Activated T-cell treated with anti-CD3 and anti-CD28 coated beads, Interleukin-2, amount 50 U/mL, for 24 hours (primary cell): ENCODE measurements around the gene RPH3AL.

Source experiments
- DNase-seq: peaks from one replicate; pipeline ENCODE4 v3.0.0-alpha.2; 2020
- H3K27ac Mint-ChIP-seq: 2 replicates; pipeline ENCODE4 v1.8.0; 2020; ENCODE audit warnings: mild to moderate bottlenecking, mixed read lengths
- H3K27me3 Mint-ChIP-seq: 2 replicates; pipeline ENCODE4 v1.8.0; 2020; ENCODE audit warnings: mixed read lengths
- H3K36me3 Mint-ChIP-seq: 2 replicates; pipeline ENCODE4 v1.8.0; 2020; ENCODE audit warnings: low read depth, mixed read lengths
- H3K4me1 Mint-ChIP-seq: 2 replicates; pipeline ENCODE4 v1.8.0; 2020; ENCODE audit warnings: low read depth, mixed read lengths
- H3K4me3 Mint-ChIP-seq: 2 replicates; pipeline ENCODE4 v1.8.0; 2020; ENCODE audit warnings: mild to moderate bottlenecking, moderate library complexity, mixed read lengths
- H3K9me3 Mint-ChIP-seq: 2 replicates; pipeline ENCODE4 v1.8.0; 2020; ENCODE audit warnings: mixed read lengths

Gene RPH3AL

GRCh38 chr17:337866-338265 is 14.7 kb downstream of the RPH3AL start:
- no peak for DNase-seq
- Mint-ChIP-seq H3K9me3 (no peaks in the 10 kb centered on the region), H3K36me3 (no peaks in the 10 kb centered on the region), H3K27ac (no peak overlapping the region), H3K27me3 (peaks cover 32% of the 10 kb centered on the region), H3K4me1 (peaks cover 14% of the 10 kb centered on the region), H3K4me3 (no peak overlapping the region)

- peaks cover 32% of the 10 kb centered on the region for H3K27me3 Mint-ChIP-seq
- no peak overlapping the region for H3K4me3 Mint-ChIP-seq
- no peak overlapping the region for H3K27ac Mint-ChIP-seq
- DNase-seq = no peak
- H3K9me3 Mint-ChIP-seq = no peaks in the 10 kb centered on the region
- H3K4me1 Mint-ChIP-seq = peaks cover 14% of the 10 kb centered on the region
- no peaks in the 10 kb centered on the region for H3K36me3 Mint-ChIP-seq
Observed at GRCh38 chr17:337453-337852, 15.2 kb downstream of the RPH3AL start.

- DNase-seq = no peak
- no peak overlapping the region for H3K27ac Mint-ChIP-seq
- peaks cover 14% of the 10 kb centered on the region for H3K4me1 Mint-ChIP-seq
- H3K36me3 Mint-ChIP-seq = no peaks in the 10 kb centered on the region
- H3K27me3 Mint-ChIP-seq = peaks cover 32% of the 10 kb centered on the region
- no peaks in the 10 kb centered on the region for H3K9me3 Mint-ChIP-seq
- H3K4me3 Mint-ChIP-seq = no peak overlapping the region
Observed at GRCh38 chr17:337022-337420, 15.6 kb downstream of the RPH3AL start.

GRCh38 chr17:336110-337021 is 16.2 kb downstream of the RPH3AL start:
- peaks cover 32% of the 10 kb centered on the region for H3K27me3 Mint-ChIP-seq
- no peak overlapping the region for H3K27ac Mint-ChIP-seq
- peaks cover 14% of the 10 kb centered on the region for H3K4me1 Mint-ChIP-seq
- no peaks in the 10 kb centered on the region for H3K9me3 Mint-ChIP-seq
- DNase-seq = no peak
- H3K36me3 Mint-ChIP-seq = no peaks in the 10 kb centered on the region
- no peak overlapping the region for H3K4me3 Mint-ChIP-seq

DNA sequence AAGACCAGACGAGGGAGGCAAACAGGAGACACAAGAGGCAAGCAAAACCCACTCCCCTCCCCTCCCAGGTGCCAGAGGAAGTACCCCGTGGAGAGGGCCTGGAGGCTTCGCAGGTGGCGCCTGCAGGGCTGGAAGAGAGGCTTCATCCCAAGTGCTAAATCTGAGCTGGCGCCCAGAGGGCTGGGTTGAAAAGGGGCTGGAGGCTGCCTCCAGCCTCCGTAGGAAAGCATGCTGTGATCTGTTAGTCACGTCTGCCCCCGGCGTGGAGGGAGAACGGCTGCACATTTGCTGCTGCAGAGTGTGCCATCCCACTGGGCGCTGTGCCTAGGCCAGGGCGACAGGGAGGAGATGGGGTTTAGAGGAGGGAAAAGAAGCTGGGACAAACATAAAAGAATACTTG is 16.9 kb downstream of the RPH3AL start:
- peaks cover 14% of the 10 kb centered on the region for H3K4me1 Mint-ChIP-seq
- H3K36me3 Mint-ChIP-seq = no peaks in the 10 kb centered on the region
- H3K27ac Mint-ChIP-seq = no peak overlapping the region
- H3K9me3 Mint-ChIP-seq = no peaks in the 10 kb centered on the region
- peaks cover 32% of the 10 kb centered on the region for H3K27me3 Mint-ChIP-seq
- DNase-seq = no peak
- no peak overlapping the region for H3K4me3 Mint-ChIP-seq

DNA sequence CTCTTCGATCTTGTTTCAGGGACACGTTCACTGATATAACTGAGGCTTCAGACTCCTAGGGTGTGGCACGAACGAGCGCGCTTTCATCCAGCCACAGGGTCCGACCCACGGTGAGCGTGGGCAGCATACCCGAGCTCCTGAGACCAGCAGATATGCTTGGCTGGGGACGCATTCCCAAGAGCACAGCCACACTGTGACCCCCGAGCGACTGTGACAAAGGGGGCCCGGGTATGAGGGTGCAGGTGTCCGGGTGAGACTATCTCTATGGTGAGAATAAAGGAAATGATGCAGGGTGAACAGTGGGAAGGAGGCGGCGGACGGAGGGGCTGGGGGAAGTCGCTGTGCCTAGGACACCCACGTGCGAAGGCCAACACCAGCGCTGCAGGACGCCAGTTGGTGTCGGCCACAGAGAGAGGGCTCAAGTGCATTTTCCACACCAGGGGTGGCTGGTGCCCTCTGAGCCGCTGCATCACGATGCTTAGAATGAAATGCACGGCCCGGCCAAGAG is 17.6 kb downstream of the RPH3AL start:
- Mint-ChIP-seq H3K9me3 (no peaks in the 10 kb centered on the region), H3K36me3 (no peaks in the 10 kb centered on the region), H3K27ac (no peak overlapping the region), H3K27me3 (peaks cover 32% of the 10 kb centered on the region), H3K4me1 (peaks cover 14% of the 10 kb centered on the region), H3K4me3 (no peak overlapping the region)
- no peak for DNase-seq

- H3K27ac Mint-ChIP-seq = no peak overlapping the region
- H3K9me3 Mint-ChIP-seq = no peaks in the 10 kb centered on the region
- H3K36me3 Mint-ChIP-seq = no peaks in the 10 kb centered on the region
- H3K4me3 Mint-ChIP-seq = no peak overlapping the region
- peaks cover 14% of the 10 kb centered on the region for H3K4me1 Mint-ChIP-seq
- DNase-seq = no peak
- H3K27me3 Mint-ChIP-seq = peaks cover 32% of the 10 kb centered on the region
Observed at GRCh38 chr17:333626-334396, 18.8 kb downstream of the RPH3AL start.

DNA sequence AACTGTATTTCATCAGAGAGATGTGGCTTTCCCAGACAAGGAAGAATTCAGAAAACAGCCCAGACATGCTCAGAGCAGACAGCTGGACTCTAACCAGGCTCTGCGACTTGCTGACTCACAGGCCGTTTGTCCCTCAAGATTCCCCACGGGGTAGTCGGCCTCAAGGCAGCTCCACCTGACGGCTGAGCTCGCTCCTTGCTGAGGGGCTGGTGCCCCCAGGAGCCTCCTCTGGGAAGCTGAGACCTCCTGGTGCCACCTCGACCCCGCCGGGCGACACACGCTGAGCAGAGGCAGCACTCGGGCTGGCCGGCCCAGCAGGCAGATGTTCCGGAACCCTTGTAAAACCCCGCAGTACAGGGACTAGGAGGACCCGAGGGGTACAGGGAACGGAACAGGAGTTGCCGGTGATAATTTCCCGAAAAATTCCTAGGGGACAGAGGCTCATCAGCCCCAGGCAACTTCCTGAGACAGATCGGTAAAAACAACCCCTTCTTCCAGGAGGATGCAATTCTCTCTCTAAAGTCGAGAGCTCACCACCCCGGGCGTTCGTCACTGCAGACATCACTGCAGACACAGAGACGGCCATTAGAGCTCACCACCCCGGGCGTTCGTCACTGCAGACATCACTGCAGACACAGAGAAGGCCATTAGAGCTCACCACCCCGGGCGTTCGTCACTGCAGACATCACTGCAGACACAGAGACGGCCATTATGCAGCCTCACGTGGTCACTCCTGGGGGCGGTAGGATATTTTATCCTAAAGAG is 19.9 kb downstream of the RPH3AL start:
- Mint-ChIP-seq H3K4me3 (no peak overlapping the region), H3K27me3 (peaks cover 32% of the 10 kb centered on the region), H3K4me1 (peaks cover 14% of the 10 kb centered on the region), H3K9me3 (no peaks in the 10 kb centered on the region), H3K36me3 (no peaks in the 10 kb centered on the region), H3K27ac (no peak overlapping the region)
- no peak for DNase-seq

GRCh38 chr17:332023-332422 is 20.6 kb downstream of the RPH3AL start:
- Mint-ChIP-seq H3K27me3 (peaks cover 26% of the 10 kb centered on the region), H3K27ac (no peak overlapping the region), H3K9me3 (no peaks in the 10 kb centered on the region), H3K36me3 (no peaks in the 10 kb centered on the region), H3K4me1 (peaks cover 14% of the 10 kb centered on the region), H3K4me3 (no peak overlapping the region)
- no peak for DNase-seq

GRCh38 chr17:330993-331701 is 21.5 kb downstream of the RPH3AL start:
- no peak for DNase-seq
- no peaks in the 10 kb centered on the region for H3K36me3 Mint-ChIP-seq
- no peak overlapping the region for H3K4me3 Mint-ChIP-seq
- peaks cover 8% of the 10 kb centered on the region for H3K4me1 Mint-ChIP-seq
- peaks cover 18% of the 10 kb centered on the region for H3K27me3 Mint-ChIP-seq
- H3K27ac Mint-ChIP-seq = no peak overlapping the region
- H3K9me3 Mint-ChIP-seq = no peaks in the 10 kb centered on the region

DNA sequence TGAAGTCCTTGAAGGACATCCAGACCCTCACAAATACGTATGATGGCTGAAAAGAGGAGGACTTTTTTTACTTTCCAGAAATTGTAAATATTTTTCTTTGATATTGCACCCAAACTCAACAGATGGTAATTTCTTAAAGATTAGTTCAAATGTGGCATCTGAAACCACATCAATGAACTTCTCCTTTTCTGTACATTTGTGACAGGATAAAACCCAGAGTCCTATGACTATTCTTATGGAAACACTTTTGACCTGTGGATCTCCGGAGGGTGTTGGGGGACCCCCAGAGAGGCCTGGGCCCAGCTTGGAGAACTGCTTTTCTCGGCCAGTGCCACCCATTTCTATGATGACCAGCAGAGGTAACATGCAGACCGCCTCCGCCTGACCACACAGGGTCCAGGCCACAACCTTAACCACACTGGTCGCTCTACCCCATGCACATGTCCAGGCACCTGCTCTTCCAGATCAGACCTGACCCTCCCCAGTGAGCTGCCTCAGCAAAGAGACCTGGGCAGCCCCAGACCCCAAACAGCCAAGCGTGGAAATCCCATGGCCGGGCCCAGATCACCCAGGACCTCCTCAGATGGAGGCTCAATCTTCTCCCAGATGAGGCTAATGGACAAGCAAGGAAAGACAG is 22.7 kb downstream of the RPH3AL start:
- H3K4me1 Mint-ChIP-seq = peaks cover 3% of the 10 kb centered on the region
- H3K36me3 Mint-ChIP-seq = no peaks in the 10 kb centered on the region
- DNase-seq = no peak
- peaks cover 6% of the 10 kb centered on the region for H3K27me3 Mint-ChIP-seq
- H3K4me3 Mint-ChIP-seq = no peak overlapping the region
- H3K9me3 Mint-ChIP-seq = no peaks in the 10 kb centered on the region
- H3K27ac Mint-ChIP-seq = no peak overlapping the region

- H3K27me3 Mint-ChIP-seq = no peaks in the 10 kb centered on the region
- no peaks in the 10 kb centered on the region for H3K36me3 Mint-ChIP-seq
- no peaks in the 10 kb centered on the region for H3K4me1 Mint-ChIP-seq
- H3K4me3 Mint-ChIP-seq = no peak overlapping the region
- no peaks in the 10 kb centered on the region for H3K9me3 Mint-ChIP-seq
- H3K27ac Mint-ChIP-seq = no peak overlapping the region
- DNase-seq = no peak
Observed at GRCh38 chr17:327971-328370, 24.6 kb downstream of the RPH3AL start.

DNA sequence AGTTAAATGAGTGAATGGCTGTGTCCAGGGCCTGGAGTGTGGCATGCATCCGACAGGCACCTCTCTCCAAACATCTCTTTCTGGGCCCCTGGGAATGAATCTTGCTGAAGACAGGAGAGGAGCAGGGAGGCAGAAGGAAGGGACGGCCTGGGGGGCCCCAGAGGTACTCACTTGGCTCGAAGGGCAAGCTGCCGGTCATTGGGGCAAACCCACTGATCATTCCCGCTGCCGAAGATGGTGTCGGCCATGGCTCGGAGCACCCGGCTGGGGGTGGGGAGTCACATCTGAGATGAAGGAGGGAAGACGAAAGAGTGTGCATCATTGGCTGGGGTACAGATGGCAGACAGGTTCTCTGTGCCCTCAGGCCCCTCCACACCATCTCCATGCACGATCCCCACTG is 25.3 kb downstream of the RPH3AL start:
- Mint-ChIP-seq H3K4me3 (no peak overlapping the region), H3K36me3 (no peaks in the 10 kb centered on the region), H3K9me3 (no peaks in the 10 kb centered on the region), H3K27me3 (no peaks in the 10 kb centered on the region), H3K27ac (no peak overlapping the region), H3K4me1 (no peaks in the 10 kb centered on the region)
- DNase-seq = no peak
